Measurements from ENCODE around the gene FAM216B.

Gene FAM216B

GRCh38 chr13:42836930-42837690 is 55.7 kb downstream of the FAM216B start:
- DNase-seq, result no peak
